Smooth muscle cell of the brain vasculature (primary cell): ENCODE data around the gene PTPN1.

ENCODE experiments used
- DNase-seq: peaks from one replicate; pipeline ENCODE4 v3.0.0-alpha.2; 2012; ENCODE audit warnings: low read depth, low spot score

The PTPN1 gene

DNA sequence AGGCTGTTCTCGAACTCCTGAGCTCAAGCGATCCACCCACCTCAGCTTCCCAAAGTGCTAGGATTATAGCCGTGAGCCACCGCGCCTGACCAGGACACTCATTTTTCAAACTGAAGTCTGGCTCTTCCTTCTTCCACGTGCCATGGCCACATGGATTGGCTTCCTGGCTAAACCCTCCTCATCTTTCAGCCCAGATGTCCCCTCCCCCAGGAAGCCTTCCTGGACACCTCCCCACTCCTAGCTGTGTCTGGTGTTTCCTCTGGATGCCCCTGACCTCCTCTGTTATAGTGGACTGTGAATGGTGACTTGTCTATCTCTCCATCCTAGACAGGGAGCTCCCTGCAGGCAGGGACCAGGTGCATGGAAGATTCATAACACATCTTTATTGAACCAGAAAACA, 124.0 kb downstream of the PTPN1 start:
- no peak for DNase-seq
